Vagina (tissue), 2 donors: ENCODE data around the gene MTPN.

Experiments
- POLR2A ChIP-seq, 2 donors: fragments of 450-650 bp; IDR thresholded peaks; one replicate each; pipeline ENCODE4 v1.6.1; 2017; ENCODE audit warnings: antibody characterized with exemption in 2 of 2, mild to moderate bottlenecking in 2 of 2, moderate library complexity in 2 of 2
- POLR2AphosphoS5 ChIP-seq, 2 donors: sonication (generic); formaldehyde crosslinking; IDR thresholded peaks; one replicate each; pipeline ENCODE4 v1.9.0; 2017; ENCODE audit warnings: antibody characterized with exemption in 2 of 2, mild to moderate bottlenecking in 2 of 2, low read depth in 1 of 2; ENCODE audit not compliant: insufficient read depth in 1 of 2
- TF ChIP-seq, protein P1 (sequence below), 3 experiments: fragments of 450-650 bp in 2 of 3; fragments of 200-600 bp in 1 of 3; sonication (generic) in 1 of 3; IDR thresholded peaks; one replicate each; pipeline ENCODE4 v1.5.1; 2017 to 2019; ENCODE audit warnings: antibody characterized with exemption in 3 of 3, mild to moderate bottlenecking in 2 of 3, moderate library complexity in 2 of 3

DNA sequence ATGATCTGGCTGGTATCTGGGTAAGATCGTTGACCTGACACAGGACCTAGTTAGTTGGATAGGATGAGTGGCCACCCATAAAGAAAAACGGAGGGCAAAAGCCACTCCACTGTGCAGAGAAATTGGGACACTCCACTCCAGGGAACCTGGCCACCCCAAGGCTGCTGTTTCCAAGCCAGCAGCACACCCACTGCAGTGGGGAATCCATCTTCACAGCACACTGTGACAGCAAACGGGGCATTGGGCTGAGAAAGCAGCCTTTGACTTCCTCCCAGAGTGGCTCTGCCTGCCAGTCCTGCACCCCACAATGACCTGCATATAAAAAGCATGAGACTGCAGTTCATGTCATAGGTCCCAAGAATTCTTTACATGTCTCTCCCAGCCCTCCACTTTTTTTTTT, 52.9 kb downstream of the MTPN start:
- TF ChIP-seq POLR2A (IDR thresholded peaks at IDR 0.05), result no peak
- TF ChIP-seq, protein P1, sequence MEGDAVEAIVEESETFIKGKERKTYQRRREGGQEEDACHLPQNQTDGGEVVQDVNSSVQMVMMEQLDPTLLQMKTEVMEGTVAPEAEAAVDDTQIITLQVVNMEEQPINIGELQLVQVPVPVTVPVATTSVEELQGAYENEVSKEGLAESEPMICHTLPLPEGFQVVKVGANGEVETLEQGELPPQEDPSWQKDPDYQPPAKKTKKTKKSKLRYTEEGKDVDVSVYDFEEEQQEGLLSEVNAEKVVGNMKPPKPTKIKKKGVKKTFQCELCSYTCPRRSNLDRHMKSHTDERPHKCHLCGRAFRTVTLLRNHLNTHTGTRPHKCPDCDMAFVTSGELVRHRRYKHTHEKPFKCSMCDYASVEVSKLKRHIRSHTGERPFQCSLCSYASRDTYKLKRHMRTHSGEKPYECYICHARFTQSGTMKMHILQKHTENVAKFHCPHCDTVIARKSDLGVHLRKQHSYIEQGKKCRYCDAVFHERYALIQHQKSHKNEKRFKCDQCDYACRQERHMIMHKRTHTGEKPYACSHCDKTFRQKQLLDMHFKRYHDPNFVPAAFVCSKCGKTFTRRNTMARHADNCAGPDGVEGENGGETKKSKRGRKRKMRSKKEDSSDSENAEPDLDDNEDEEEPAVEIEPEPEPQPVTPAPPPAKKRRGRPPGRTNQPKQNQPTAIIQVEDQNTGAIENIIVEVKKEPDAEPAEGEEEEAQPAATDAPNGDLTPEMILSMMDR (IDR thresholded peaks at IDR 0.05), result no peak
- TF ChIP-seq POLR2AphosphoS5 (IDR thresholded peaks at IDR 0.05; ENCODE audit: insufficient read depth in 1 of 2, low read depth in 1 of 2), result no peak
